GM12878 (cell line): Measurements from ENCODE around the gene SH2B3. TPM values are rescaled to one million over a fixed set of nuclear protein-coding genes. Genes with fewer than 3 reads are reported as not detected.

Source experiments
- ATAC-seq: fragments of 200-7000 bp; cut with Tn5 transposase; 3 replicates; pipeline ENCODE4 v1.9.1; 2020; ENCODE audit warnings: mild to moderate bottlenecking, moderate library complexity
- BruUV-seq: library from RNA; stranded (reverse); fragments of 400-500 nt; replicated peaks from 2 replicates; lab custom pipeline; 2021; lab: Mats Ljungman, UMichigan
- CTCF ChIA-PET: fragments of 300-600 bp; sonication (Branson Sonifier 250); formaldehyde crosslinking; extraction: SDS; loops from one replicate; lab custom pipeline; 2021; ENCODE audit warnings: inconsistent platforms; lab: Yijun Ruan, JAX
- POLR2A ChIA-PET: fragments of 350-600 bp; formaldehyde crosslinking; extraction: SDS; loops from one replicate; lab custom pipeline; 2021; ENCODE audit warnings: inconsistent platforms; lab: Charles Lee
- RAD21 ChIA-PET: fragments of 300-600 bp; sonication (Branson Sonifier 250); formaldehyde crosslinking; loops from one replicate; lab custom pipeline; 2023; ENCODE audit warnings: antibody characterized with exemption; ENCODE audit not compliant: unreplicated experiment; lab: Charles Lee
- SMC1A ChIA-PET: fragments of 300-600 bp; sonication (Branson Sonifier 250); formaldehyde crosslinking; loops from one replicate; lab custom pipeline; 2023; ENCODE audit not compliant: unreplicated experiment, uncharacterized antibody; lab: Charles Lee
- DNase-seq: peaks from one replicate; pipeline ENCODE4 v3.0.0-alpha.2; 2011; ENCODE audit warnings: low read depth, low spot score
- FAIRE-seq: peaks from 3 replicates; lab custom pipeline; 2011; peaks lifted over from hg19 to GRCh38; lab: Jason Lieb, UNC
- H2AFZ ChIP-seq: 2 replicates; pipeline ENCODE4 v1.6.0; 2011; ENCODE audit warnings: low read depth, low read length, control low read depth; ENCODE audit not compliant: control insufficient read depth
- H3K27ac ChIP-seq: 2 replicates; pipeline ENCODE4 v1.5.1; 2011; ENCODE audit warnings: control low read depth; ENCODE audit not compliant: control insufficient read depth, insufficient read depth
- H3K27me3 ChIP-seq, 2 experiments: replicated peaks in 1 of 2; 2 replicates each; pipeline versions ENCODE4 v1.6.0 to v1.6.1; 2011; ENCODE audit warnings: low read length in 1 of 2; ENCODE audit not compliant: control insufficient read depth in 2 of 2, insufficient read depth in 2 of 2
- H3K36me3 ChIP-seq, 2 experiments: 2 replicates each; pipeline ENCODE4 v1.5.1; 2011; ENCODE audit warnings: low read length in 1 of 2; ENCODE audit not compliant: control insufficient read depth in 2 of 2, insufficient read depth in 2 of 2
- H3K4me1 ChIP-seq: 2 replicates; pipeline ENCODE4 v1.6.1; 2011; ENCODE audit warnings: mild to moderate bottlenecking, low read length, moderate library complexity, mixed read lengths; ENCODE audit not compliant: control insufficient read depth, insufficient read depth
- H3K4me2 ChIP-seq: 2 replicates; pipeline ENCODE4 v1.6.0; 2011; ENCODE audit warnings: control low read depth; ENCODE audit not compliant: control insufficient read depth, insufficient read depth
- H3K4me3 ChIP-seq: fragments of 200-600 bp; sonication (generic); 2 replicates; pipeline ENCODE4 v1.5.1; 2016
- H3K79me2 ChIP-seq: 2 replicates; pipeline ENCODE4 v1.6.0; 2011; ENCODE audit warnings: low read length; ENCODE audit not compliant: control insufficient read depth, insufficient read depth
- H3K9ac ChIP-seq: 2 replicates; pipeline ENCODE4 v1.8.0; 2011; ENCODE audit warnings: low read length, control low read depth, mixed read lengths; ENCODE audit not compliant: control insufficient read depth, insufficient read depth
- H3K9me3 ChIP-seq: replicated peaks from 3 replicates; pipeline ENCODE4 v1.5.1; 2011; ENCODE audit warnings: mild to moderate bottlenecking, low read length; ENCODE audit not compliant: control insufficient read depth, insufficient read depth
- H4K20me1 ChIP-seq: 2 replicates; pipeline ENCODE4 v1.6.0; 2011; ENCODE audit not compliant: control insufficient read depth, insufficient read depth
- ESRRA ChIP-seq: IDR thresholded peaks from 2 replicates; pipeline ENCODE4 v1.6.1; 2012; ENCODE audit warnings: mild to moderate bottlenecking, low read length, improper control_type of control experiment
- FOXK2 ChIP-seq: fragments of 450-650 bp; IDR thresholded peaks from 2 replicates; pipeline ENCODE4 v1.6.1; 2017; ENCODE audit warnings: mild to moderate bottlenecking, moderate library complexity
- NKRF ChIP-seq: fragments of 450-650 bp; conservative IDR thresholded peaks from 2 replicates; pipeline ENCODE4 v1.6.1; 2017; ENCODE audit warnings: mild to moderate bottlenecking, moderate library complexity
- RUNX3 ChIP-seq: IDR thresholded peaks from 2 replicates; pipeline ENCODE4 v1.6.1; 2012; ENCODE audit warnings: low read length, inconsistent platforms
- SKIL ChIP-seq: fragments of 450-650 bp; IDR thresholded peaks from 2 replicates; pipeline ENCODE4 v1.6.1; 2017; ENCODE audit warnings: mild to moderate bottlenecking, low read depth, inconsistent platforms; ENCODE audit not compliant: poor library complexity, severe bottlenecking
- SPI1 ChIP-seq: IDR thresholded peaks from 2 replicates; pipeline ENCODE4 v1.6.1; 2011; ENCODE audit warnings: low read depth, mild to moderate bottlenecking, low read length, moderate library complexity, borderline replicate concordance; ENCODE audit not compliant: insufficient read depth
- WGBS: methylation state at CpG from one replicate; pipeline ENCODE4 v1.1.6; 2016; ENCODE audit warnings: low lambda C conversion rate; ENCODE audit not compliant: insufficient replicate concordance, insufficient coverage; ENCODE audit errors: missing lambda C conversion rate; 5-methylcytosine and 5-hydroxymethylcytosine counted together
- in situ Hi-C: fragments of 300-500 bp; cut with MboI; formaldehyde crosslinking; loops from 9 replicates; pipeline ENCODE4 v1.14.3; 2018; ENCODE audit warnings: mixed read lengths
- intact Hi-C: fragments of 100-400 bp; cut with micrococcal nuclease; formaldehyde crosslinking; loops from one replicate; pipeline ENCODE4 v1.14.2; 2022; ENCODE audit not compliant: unreplicated experiment
- polyA plus RNA-seq, 11 experiments: library from polyadenylated mRNA; depleted of rRNA in 4 of 11; unstranded in 6 of 11; stranded (reverse) in 5 of 11; fragments of >200 nt; fragmentation: Nextera tagmentation in 4 of 11; fragmentation: Illumina TruSeq in 1 of 11; extraction: Ambion mirVana in 4 of 11; extraction: Trizol in 1 of 11; gene quantifications; 1 replicate in 1 of 11; 2 replicates in 10 of 11; pipeline versions ENCODE4 v1.2.1 to v1.2.3, GENCODE V29; 2011 to 2016; ENCODE audit warnings: inconsistent platforms in 2 of 11, missing spikeins in 2 of 11, low read depth in 1 of 11
- total RNA-seq, 4 experiments: library from RNA; depleted of rRNA in 3 of 4; stranded (reverse); fragments of >200 nt in 3 of 4; fragmentation: Illumina TruSeq in 1 of 4; extraction: Trizol in 1 of 4; gene quantifications; 2 replicates each; pipeline versions ENCODE4 v1.2.1 to v1.2.3, GENCODE V29; 2013 to 2021

Gene SH2B3
- total and polyA plus RNA-seq, 10 of the 15 experiments (the other 5 are each of a cell fraction or from before 2014, with no cell fraction given), result 5.8 to 46.4 (median 23.3) TPM

- no peak for TF ChIP-seq SKIL
- TF ChIP-seq, all 136 proteins: peak for 0
Observed at GRCh38 chr12:111359914-111360276, 45.8 kb upstream of the SH2B3 start (continued).

GRCh38 chr12:111360325-111360930 is 45.3 kb upstream of the SH2B3 start:
- H4K20me1 ChIP-seq, result no peaks in the 10 kb centered on the region
- H3K4me3 ChIP-seq, result no peak overlapping the region
- no TSS peak for BruUV-seq
- H3K9ac ChIP-seq, result no peak overlapping the region
- no peaks in the 10 kb centered on the region for H3K9me3 ChIP-seq
- in situ Hi-C loops, result no loop called here
- FAIRE-seq (no peak), DNase-seq (no peak), ATAC-seq (no peak)
- H2AFZ ChIP-seq, result no peak overlapping the region
- H3K27ac ChIP-seq, result no peak overlapping the region
- no peak for TF ChIP-seq RUNX3
- TF ChIP-seq NKRF, result no peak
- no peak for TF ChIP-seq SPI1
- TF ChIP-seq FOXK2, result no peak
- TF ChIP-seq SKIL, result no peak
- TF ChIP-seq ESRRA, result no peak
- ChIA-PET POLR2A (no interaction called here), RAD21 (no interaction called here), CTCF (no interaction called here), SMC1A (no interaction called here)
- 29% methylated on average over 9 of the region's 9 CpGs for WGBS
- no peak overlapping the region for H3K4me2 ChIP-seq
- H3K36me3 ChIP-seq, result no peaks in the 10 kb centered on the region
- H3K79me2 ChIP-seq, result no peaks in the 10 kb centered on the region
- H3K4me1 ChIP-seq, result peaks cover 3% of the 10 kb centered on the region
- no peaks in the 10 kb centered on the region; a peak in 1 of 4 replicates for H3K27me3 ChIP-seq
- intact Hi-C loops, result no loop called here
